SU-DHL-6 (cell line): Measurements from ENCODE around the gene AMBP.

Experiments
- H2AFZ ChIP-seq: fragments of 200-600 bp; sonication (generic); 2 replicates; pipeline ENCODE4 v1.6.1; 2014; ENCODE audit warnings: low read depth, mild to moderate bottlenecking, moderate library complexity, mixed read lengths, antibody characterized with exemption, low read length; ENCODE audit not compliant: severe bottlenecking
- H3F3A ChIP-seq: fragments of 200-600 bp; shearing (Covaris generic); 2 replicates; pipeline ENCODE4 v1.6.0; 2016; ENCODE audit warnings: antibody characterized with exemption, mild to moderate bottlenecking; ENCODE audit not compliant: insufficient read depth
- H3K27ac ChIP-seq: fragments of 200-600 bp; sonication (generic); 2 replicates; pipeline ENCODE4 v1.5.1; 2016; ENCODE audit warnings: low read depth, mild to moderate bottlenecking, low read length, moderate library complexity, mixed read lengths
- H3K27me3 ChIP-seq: fragments of 200-600 bp; sonication (generic), shearing (Covaris generic); 2 replicates; pipeline ENCODE4 v1.6.0; 2014; ENCODE audit warnings: mild to moderate bottlenecking, low read length
- H3K36me3 ChIP-seq: fragments of 200-600 bp; sonication (generic); 2 replicates; pipeline ENCODE4 v1.6.1; 2014; ENCODE audit warnings: mild to moderate bottlenecking, low read length, mixed read lengths
- H3K4me2 ChIP-seq: fragments of 300-600, 200-600 bp; shearing (Covaris generic), sonication (generic); 2 replicates; pipeline ENCODE4 v1.6.0; 2014; ENCODE audit warnings: low read length, low read depth, mild to moderate bottlenecking; ENCODE audit not compliant: poor library complexity, severe bottlenecking
- H3K4me3 ChIP-seq: fragments of 200-600 bp; sonication (generic); 2 replicates; pipeline ENCODE4 v1.5.1; 2014; ENCODE audit warnings: antibody characterized with exemption, low read length, mild to moderate bottlenecking, mixed read lengths; ENCODE audit not compliant: insufficient read depth, poor library complexity, severe bottlenecking
- H3K79me2 ChIP-seq: fragments of 200-600 bp; sonication (generic); 2 replicates; pipeline ENCODE4 v1.6.1; 2014; ENCODE audit warnings: mild to moderate bottlenecking, low read length, moderate library complexity; ENCODE audit not compliant: insufficient read depth
- H3K9ac ChIP-seq: fragments of 200-600 bp; sonication (generic); 2 replicates; pipeline ENCODE4 v1.7.0; 2014; ENCODE audit warnings: mild to moderate bottlenecking, low read length
- H3K9me2 ChIP-seq: fragments of 200-600 bp; sonication (generic); replicated peaks from 2 replicates; pipeline ENCODE4 v1.6.1; 2014; ENCODE audit warnings: low read length; ENCODE audit not compliant: insufficient read depth
- H3K9me3 ChIP-seq: fragments of 200-600 bp; sonication (generic); 2 replicates; pipeline ENCODE4 v1.6.1; 2014; ENCODE audit warnings: low read length, mixed read lengths; ENCODE audit not compliant: insufficient read depth
- H4K20me1 ChIP-seq: fragments of 200-600 bp; sonication (generic); 2 replicates; pipeline ENCODE4 v1.6.1; 2014; ENCODE audit warnings: low read depth, mild to moderate bottlenecking, antibody characterized with exemption, low read length, moderate library complexity, mixed read lengths
- CTCF ChIP-seq: fragments of 200-600 bp; sonication (generic); IDR thresholded peaks from one replicate; pipeline ENCODE4 v1.5.1; 2017; ENCODE audit warnings: antibody characterized with exemption, mild to moderate bottlenecking, low read length, moderate library complexity; ENCODE audit not compliant: insufficient read depth, poor library complexity, severe bottlenecking
- EZH2phosphoT487 ChIP-seq: fragments of 200-600 bp; sonication (generic), shearing (Covaris generic); conservative IDR thresholded peaks from 2 replicates; pipeline ENCODE4 v1.6.1; 2018; ENCODE audit warnings: mild to moderate bottlenecking, antibody characterized with exemption, low read length, moderate library complexity, mixed read lengths

Gene AMBP

GRCh38 chr9:114026335-114026734 lies 51.8 kb downstream of the AMBP start:
- no peak overlapping the region for H2AFZ ChIP-seq
- no peak overlapping the region for H3K4me3 ChIP-seq
- H3K27ac ChIP-seq = no peak overlapping the region
- H4K20me1 ChIP-seq = no peaks in the 10 kb centered on the region
- H3F3A ChIP-seq = no peaks in the 10 kb centered on the region
- no peak overlapping the region for H3K9ac ChIP-seq
- no peaks in the 10 kb centered on the region for H3K36me3 ChIP-seq
- TF ChIP-seq EZH2phosphoT487 = no peak
- H3K27me3 ChIP-seq = no peaks in the 10 kb centered on the region
- no peak overlapping the region for H3K4me2 ChIP-seq
- no peaks in the 10 kb centered on the region for H3K79me2 ChIP-seq
- peaks cover 10% of the 10 kb centered on the region; the same call in 1 of the 2 replicates for H3K9me3 ChIP-seq
- no peaks in the 10 kb centered on the region for H3K9me2 ChIP-seq

DNA sequence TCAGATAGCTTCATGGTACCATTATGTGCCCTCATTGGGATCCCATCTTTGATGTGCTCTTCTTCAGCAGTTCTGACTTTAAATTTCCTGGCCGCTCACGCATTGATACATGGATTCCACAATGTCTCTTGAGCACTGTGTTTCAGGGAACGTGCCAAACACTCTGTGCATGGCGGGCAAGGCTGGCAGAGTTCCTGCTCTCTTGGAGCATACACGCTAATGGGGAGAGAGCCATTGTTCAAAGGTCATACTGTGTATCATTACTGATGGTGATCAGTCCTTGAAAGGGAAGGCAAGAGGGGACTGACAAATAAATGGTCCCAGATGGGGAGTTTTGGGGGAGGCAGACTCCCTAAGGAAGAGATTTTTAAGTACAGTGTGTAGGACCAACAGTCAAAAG lies 52.3 kb downstream of the AMBP start:
- peaks cover 10% of the 10 kb centered on the region; the same call in 1 of the 2 replicates for H3K9me3 ChIP-seq
- no peak overlapping the region for H3K4me2 ChIP-seq
- no peaks in the 10 kb centered on the region for H4K20me1 ChIP-seq
- H3K27ac ChIP-seq = no peak overlapping the region
- no peak for TF ChIP-seq CTCF
- no peak for TF ChIP-seq EZH2phosphoT487
- no peaks in the 10 kb centered on the region for H3K27me3 ChIP-seq
- H3K9me2 ChIP-seq = no peaks in the 10 kb centered on the region
- H3K79me2 ChIP-seq = no peaks in the 10 kb centered on the region
- no peak overlapping the region for H2AFZ ChIP-seq
- no peaks in the 10 kb centered on the region for H3F3A ChIP-seq
- H3K4me3 ChIP-seq = no peak overlapping the region
- H3K9ac ChIP-seq = no peak overlapping the region
- no peaks in the 10 kb centered on the region for H3K36me3 ChIP-seq

DNA sequence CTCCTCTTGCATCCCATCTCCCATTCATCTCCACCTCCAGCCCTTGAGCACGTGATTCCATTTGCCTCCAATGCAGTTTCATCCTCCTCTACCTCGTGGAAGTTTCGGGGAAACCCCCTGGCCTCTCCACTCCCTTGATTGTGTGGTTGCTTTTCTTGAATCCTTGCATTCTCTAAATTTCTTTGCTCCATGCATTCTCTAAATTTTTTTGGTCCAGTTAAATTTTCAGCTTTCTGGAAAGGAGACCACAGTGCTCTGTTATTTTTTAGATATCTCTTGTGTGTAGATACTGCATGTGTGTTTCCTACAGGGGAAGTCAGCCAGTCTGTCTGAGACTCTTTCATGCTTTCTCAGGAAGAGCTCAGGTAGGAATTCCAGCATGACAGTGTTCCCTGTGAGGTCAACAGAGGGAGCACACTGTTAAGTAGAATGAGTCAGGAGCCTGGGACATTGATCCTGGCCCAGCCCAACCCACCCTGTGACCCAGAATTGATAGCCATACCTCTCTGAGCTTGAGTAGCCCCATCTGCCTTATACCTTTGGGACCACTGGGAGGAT lies 52.8 kb downstream of the AMBP start:
- H3K9me2 ChIP-seq = no peaks in the 10 kb centered on the region
- no peak for TF ChIP-seq CTCF
- TF ChIP-seq EZH2phosphoT487 = no peak
- no peak overlapping the region for H3K4me2 ChIP-seq
- no peaks in the 10 kb centered on the region for H3K36me3 ChIP-seq
- H3K27me3 ChIP-seq = no peaks in the 10 kb centered on the region
- no peaks in the 10 kb centered on the region for H3K79me2 ChIP-seq
- no peaks in the 10 kb centered on the region for H4K20me1 ChIP-seq
- no peak overlapping the region for H3K4me3 ChIP-seq
- H3K27ac ChIP-seq = no peak overlapping the region
- H3K9me3 ChIP-seq = peaks cover 10% of the 10 kb centered on the region; the same call in 1 of the 2 replicates
- no peak overlapping the region for H2AFZ ChIP-seq
- no peaks in the 10 kb centered on the region for H3F3A ChIP-seq
- no peak overlapping the region for H3K9ac ChIP-seq

DNA sequence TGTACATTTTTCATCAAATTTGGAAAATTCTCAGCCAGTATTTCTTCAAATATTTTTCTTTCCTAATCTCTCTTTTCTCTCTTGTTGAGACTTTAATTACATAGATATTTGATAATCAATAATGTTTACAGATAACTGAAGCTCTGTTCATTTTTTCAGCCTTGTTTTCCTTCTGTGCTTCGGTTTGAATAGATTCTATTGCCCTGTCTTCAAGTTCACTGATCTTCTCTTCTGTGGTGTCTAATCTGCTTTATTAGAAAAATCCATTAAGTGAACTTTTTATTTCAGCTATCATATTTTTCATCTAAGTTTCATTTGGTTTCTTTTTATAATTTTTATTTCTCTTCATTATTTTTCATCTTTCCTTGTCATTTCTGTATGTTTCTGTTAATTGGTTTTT lies 54.1 kb downstream of the AMBP start:
- no peak overlapping the region for H3K27ac ChIP-seq
- no peaks in the 10 kb centered on the region for H4K20me1 ChIP-seq
- peaks cover 10% of the 10 kb centered on the region; the same call in 1 of the 2 replicates for H3K9me3 ChIP-seq
- H3K79me2 ChIP-seq = no peaks in the 10 kb centered on the region
- no peak overlapping the region for H3K9ac ChIP-seq
- H3K9me2 ChIP-seq = no peaks in the 10 kb centered on the region
- no peak overlapping the region for H2AFZ ChIP-seq
- H3K36me3 ChIP-seq = no peaks in the 10 kb centered on the region
- no peak overlapping the region for H3K4me3 ChIP-seq
- no peak overlapping the region for H3K4me2 ChIP-seq
- TF ChIP-seq CTCF (no peak), EZH2phosphoT487 (no peak)
- H3F3A ChIP-seq = no peaks in the 10 kb centered on the region
- no peaks in the 10 kb centered on the region for H3K27me3 ChIP-seq
